Measurements from ENCODE around the gene RNF146.

DNA sequence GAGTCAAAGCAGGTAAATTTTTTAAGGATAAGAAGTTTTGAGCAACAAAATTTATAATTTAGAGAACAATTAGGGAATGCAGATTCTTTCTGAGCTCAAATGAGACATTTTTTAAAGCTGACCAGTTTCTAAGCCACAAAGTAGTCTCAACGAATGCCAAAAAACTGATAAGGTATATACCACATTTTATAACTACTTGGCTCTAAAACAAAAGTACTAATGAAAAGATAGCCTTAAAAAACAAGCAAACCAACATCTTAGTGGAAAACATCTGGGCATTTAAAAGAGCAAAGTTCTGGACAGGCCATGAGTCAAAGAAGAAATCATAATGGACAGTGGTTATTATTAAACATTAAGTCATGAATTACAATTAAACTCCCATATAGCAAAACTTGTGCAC is 23.2 kb upstream of the RNF146 start:
- TF ChIP-seq PHF8 (IDR thresholded peaks at IDR 0.05; ENCODE audit: borderline replicate concordance, low read length) (no peak), RNF2 (IDR thresholded peaks at IDR 0.05) (no peak), ZNF561 (CRISPR knock-in tag; conservative IDR thresholded peaks at IDR 0.05) (no peak), RAD21 (CRISPR knock-in tag; conservative IDR thresholded peaks at IDR 0.05 in 1 of 2, IDR thresholded peaks at IDR 0.05 in 1 of 2) (no peak), GABPA (tag; conservative IDR thresholded peaks at IDR 0.05; ENCODE audit: low read depth) (no peak), FOXJ3 (CRISPR knock-in tag; IDR thresholded peaks at IDR 0.05) (no peak), ARNT (IDR thresholded peaks at IDR 0.05) (no peak)
- TF ChIP-seq, protein P1, sequence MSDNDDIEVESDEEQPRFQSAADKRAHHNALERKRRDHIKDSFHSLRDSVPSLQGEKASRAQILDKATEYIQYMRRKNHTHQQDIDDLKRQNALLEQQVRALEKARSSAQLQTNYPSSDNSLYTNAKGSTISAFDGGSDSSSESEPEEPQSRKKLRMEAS (CRISPR knock-in tag; IDR thresholded peaks at IDR 0.05) = no peak
- TF ChIP-seq, protein P2, sequence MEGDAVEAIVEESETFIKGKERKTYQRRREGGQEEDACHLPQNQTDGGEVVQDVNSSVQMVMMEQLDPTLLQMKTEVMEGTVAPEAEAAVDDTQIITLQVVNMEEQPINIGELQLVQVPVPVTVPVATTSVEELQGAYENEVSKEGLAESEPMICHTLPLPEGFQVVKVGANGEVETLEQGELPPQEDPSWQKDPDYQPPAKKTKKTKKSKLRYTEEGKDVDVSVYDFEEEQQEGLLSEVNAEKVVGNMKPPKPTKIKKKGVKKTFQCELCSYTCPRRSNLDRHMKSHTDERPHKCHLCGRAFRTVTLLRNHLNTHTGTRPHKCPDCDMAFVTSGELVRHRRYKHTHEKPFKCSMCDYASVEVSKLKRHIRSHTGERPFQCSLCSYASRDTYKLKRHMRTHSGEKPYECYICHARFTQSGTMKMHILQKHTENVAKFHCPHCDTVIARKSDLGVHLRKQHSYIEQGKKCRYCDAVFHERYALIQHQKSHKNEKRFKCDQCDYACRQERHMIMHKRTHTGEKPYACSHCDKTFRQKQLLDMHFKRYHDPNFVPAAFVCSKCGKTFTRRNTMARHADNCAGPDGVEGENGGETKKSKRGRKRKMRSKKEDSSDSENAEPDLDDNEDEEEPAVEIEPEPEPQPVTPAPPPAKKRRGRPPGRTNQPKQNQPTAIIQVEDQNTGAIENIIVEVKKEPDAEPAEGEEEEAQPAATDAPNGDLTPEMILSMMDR (IDR thresholded peaks at IDR 0.05 in 2 of 3, conservative IDR thresholded peaks at IDR 0.05 in 1 of 3; ENCODE audit: insufficient read depth in 2 of 3, low read depth in 1 of 3, low read length in 3 of 3) = no peak
- TF ChIP-seq, protein P3, sequence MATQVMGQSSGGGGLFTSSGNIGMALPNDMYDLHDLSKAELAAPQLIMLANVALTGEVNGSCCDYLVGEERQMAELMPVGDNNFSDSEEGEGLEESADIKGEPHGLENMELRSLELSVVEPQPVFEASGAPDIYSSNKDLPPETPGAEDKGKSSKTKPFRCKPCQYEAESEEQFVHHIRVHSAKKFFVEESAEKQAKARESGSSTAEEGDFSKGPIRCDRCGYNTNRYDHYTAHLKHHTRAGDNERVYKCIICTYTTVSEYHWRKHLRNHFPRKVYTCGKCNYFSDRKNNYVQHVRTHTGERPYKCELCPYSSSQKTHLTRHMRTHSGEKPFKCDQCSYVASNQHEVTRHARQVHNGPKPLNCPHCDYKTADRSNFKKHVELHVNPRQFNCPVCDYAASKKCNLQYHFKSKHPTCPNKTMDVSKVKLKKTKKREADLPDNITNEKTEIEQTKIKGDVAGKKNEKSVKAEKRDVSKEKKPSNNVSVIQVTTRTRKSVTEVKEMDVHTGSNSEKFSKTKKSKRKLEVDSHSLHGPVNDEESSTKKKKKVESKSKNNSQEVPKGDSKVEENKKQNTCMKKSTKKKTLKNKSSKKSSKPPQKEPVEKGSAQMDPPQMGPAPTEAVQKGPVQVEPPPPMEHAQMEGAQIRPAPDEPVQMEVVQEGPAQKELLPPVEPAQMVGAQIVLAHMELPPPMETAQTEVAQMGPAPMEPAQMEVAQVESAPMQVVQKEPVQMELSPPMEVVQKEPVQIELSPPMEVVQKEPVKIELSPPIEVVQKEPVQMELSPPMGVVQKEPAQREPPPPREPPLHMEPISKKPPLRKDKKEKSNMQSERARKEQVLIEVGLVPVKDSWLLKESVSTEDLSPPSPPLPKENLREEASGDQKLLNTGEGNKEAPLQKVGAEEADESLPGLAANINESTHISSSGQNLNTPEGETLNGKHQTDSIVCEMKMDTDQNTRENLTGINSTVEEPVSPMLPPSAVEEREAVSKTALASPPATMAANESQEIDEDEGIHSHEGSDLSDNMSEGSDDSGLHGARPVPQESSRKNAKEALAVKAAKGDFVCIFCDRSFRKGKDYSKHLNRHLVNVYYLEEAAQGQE (IDR thresholded peaks at IDR 0.05; ENCODE audit: borderline replicate concordance) = no peak
- TF ChIP-seq, protein P3 (CRISPR knock-in tag; IDR thresholded peaks at IDR 0.05; ENCODE audit: low read depth) = no peak
- TF ChIP-seq, protein P4, sequence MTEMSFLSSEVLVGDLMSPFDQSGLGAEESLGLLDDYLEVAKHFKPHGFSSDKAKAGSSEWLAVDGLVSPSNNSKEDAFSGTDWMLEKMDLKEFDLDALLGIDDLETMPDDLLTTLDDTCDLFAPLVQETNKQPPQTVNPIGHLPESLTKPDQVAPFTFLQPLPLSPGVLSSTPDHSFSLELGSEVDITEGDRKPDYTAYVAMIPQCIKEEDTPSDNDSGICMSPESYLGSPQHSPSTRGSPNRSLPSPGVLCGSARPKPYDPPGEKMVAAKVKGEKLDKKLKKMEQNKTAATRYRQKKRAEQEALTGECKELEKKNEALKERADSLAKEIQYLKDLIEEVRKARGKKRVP (CRISPR knock-in tag; IDR thresholded peaks at IDR 0.05) = no peak
